GM10266 (cell line): Measurements from ENCODE around the gene PML.

Experiments used
- DNase-seq: peaks from one replicate; pipeline ENCODE4 v3.0.0; 2012; ENCODE audit errors: extremely low spot score
- CTCF ChIP-seq: IDR thresholded peaks from 2 replicates; pipeline ENCODE4 v1.5.1; 2012; ENCODE audit warnings: mild to moderate bottlenecking, low read depth; ENCODE audit not compliant: control insufficient read depth, insufficient read depth; ENCODE audit errors: missing control alignments

PML gene

GRCh38 chr15:73982222-73982962, 12.1 kb upstream of the PML start:
- DNase-seq = peak; percentile 49
- no peak for TF ChIP-seq CTCF

GRCh38 chr15:73983211-73983727, 11.2 kb upstream of the PML start:
- DNase-seq = no peak
- no peak for TF ChIP-seq CTCF

GRCh38 chr15:73983773-73984172, 10.7 kb upstream of the PML start:
- no peak for TF ChIP-seq CTCF
- DNase-seq = no peak

GRCh38 chr15:73984208-73984979, 10.1 kb upstream of the PML start:
- no peak for DNase-seq
- TF ChIP-seq CTCF = no peak

- DNase-seq = no peak
- no peak for TF ChIP-seq CTCF
These were observed 9.2 kb upstream of the PML start for GRCh38 chr15:73985101-73985873.

- DNase-seq = no peak
These were observed 8.3 kb upstream of the PML start for GRCh38 chr15:73986055-73986775.

More at GRCh38 chr15:73986055-73986775, 8.3 kb upstream of the PML start:
- TF ChIP-seq CTCF = no peak
